ENCODE measurements around the gene PYY. TPM values are rescaled to one million over a fixed set of nuclear protein-coding genes. Genes with fewer than 3 reads are reported as not detected.
"Not testable (repeated sequence)": the region's sequence is repeated elsewhere in the genome, so short reads cannot be mapped to it uniquely, and the experiment has no call there.

The PYY gene
- total RNA-seq, 1 donor from 2014 or later: not detected

DNA sequence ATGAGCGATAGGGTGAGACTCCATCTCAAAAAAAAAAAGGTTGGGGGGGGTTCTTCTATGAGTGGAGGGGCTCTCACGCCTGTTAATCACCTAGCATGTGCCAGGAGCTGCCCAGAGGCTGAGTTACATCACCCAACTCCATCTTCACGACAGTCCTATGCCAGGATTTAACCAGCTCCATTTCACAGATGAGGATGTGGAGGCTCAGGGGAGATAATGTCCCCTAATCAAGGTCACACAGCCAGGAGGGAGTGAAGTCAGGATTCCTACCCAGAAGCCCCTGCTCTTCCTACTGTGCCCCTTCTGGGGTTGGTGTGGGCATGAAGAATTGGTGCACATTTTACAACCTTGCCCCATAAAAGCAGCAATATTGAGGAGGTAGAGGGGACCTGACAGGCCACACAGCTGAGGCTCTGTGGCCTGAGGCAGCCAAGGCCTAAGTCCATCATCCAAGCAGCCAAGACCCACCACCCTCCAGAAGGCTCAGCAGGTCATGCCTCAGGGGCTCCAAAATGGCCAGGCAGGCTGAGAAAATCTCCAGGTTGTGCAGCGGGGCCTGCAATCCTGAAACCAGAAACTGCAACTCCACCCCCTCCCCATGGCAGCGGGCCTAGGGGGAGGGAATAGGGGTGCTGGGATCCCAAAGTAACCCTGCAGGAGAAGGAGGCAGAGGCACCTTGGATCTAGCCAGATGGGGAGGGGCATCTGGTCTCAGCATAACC, 18.4 kb downstream of the PYY start:
- H3K4me3 Mint-ChIP-seq: no peak overlapping the region
- intact Hi-C loops (cut with micrococcal nuclease): no loop called here
- ChIA-PET POLR2A (no interaction called here), CTCF (no interaction called here)
- no peaks in the 10 kb centered on the region for H3K36me3 Mint-ChIP-seq (ENCODE audit: low read depth)
- no peaks in the 10 kb centered on the region for H3K9me3 Mint-ChIP-seq
- DNase-seq: no peak
- H3K27me3 Mint-ChIP-seq: peaks cover 22% of the 10 kb centered on the region
- ATAC-seq (ENCODE audit: low read depth): no peak
- no peak overlapping the region for H3K27ac Mint-ChIP-seq
- H3K4me1 Mint-ChIP-seq: peaks cover 8% of the 10 kb centered on the region
- TF ChIP-seq, protein P1, sequence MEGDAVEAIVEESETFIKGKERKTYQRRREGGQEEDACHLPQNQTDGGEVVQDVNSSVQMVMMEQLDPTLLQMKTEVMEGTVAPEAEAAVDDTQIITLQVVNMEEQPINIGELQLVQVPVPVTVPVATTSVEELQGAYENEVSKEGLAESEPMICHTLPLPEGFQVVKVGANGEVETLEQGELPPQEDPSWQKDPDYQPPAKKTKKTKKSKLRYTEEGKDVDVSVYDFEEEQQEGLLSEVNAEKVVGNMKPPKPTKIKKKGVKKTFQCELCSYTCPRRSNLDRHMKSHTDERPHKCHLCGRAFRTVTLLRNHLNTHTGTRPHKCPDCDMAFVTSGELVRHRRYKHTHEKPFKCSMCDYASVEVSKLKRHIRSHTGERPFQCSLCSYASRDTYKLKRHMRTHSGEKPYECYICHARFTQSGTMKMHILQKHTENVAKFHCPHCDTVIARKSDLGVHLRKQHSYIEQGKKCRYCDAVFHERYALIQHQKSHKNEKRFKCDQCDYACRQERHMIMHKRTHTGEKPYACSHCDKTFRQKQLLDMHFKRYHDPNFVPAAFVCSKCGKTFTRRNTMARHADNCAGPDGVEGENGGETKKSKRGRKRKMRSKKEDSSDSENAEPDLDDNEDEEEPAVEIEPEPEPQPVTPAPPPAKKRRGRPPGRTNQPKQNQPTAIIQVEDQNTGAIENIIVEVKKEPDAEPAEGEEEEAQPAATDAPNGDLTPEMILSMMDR (IDR thresholded peaks at IDR 0.05): no peak

DNA sequence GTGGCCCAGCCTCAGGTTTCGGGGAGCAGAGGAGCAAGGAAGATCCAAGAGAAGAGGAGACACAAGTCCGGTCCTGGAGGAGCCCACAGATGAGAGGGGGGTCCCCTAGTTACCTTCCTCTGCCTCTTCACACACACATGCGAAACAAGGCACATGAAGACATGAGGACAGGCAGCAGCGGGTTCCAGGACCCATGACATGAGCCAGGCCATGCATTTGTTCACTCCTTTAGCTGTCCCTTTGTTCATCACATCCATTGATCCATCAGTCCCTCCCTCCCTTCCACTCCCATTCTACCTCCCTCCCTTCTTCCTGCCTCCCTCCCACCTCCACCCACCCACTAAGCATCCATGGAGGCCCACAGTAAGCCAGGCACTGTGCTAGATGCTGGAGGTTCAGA, 20.8 kb downstream of the PYY start:
- Mint-ChIP-seq H3K9me3 (no peaks in the 10 kb centered on the region), H3K4me1 (peaks cover 6% of the 10 kb centered on the region), H3K27me3 (peaks cover 14% of the 10 kb centered on the region), H3K4me3 (no peak overlapping the region), H3K36me3 (ENCODE audit: low read depth) (no peaks in the 10 kb centered on the region), H3K27ac (no peak overlapping the region)
- no peak for DNase-seq
- POLR2A ChIA-PET: no interaction called here
- TF ChIP-seq, protein P1 (IDR thresholded peaks at IDR 0.05): no peak
- ATAC-seq (ENCODE audit: low read depth): no peak
- intact Hi-C loops (cut with micrococcal nuclease): no loop called here
- CTCF ChIA-PET: interaction anchor here (1.5 to 1.7 kb wide), 2 partner anchors 11 to 23 kb away, joined by 3 read pairs; no protein-coding TSS in a partner anchor

DNA sequence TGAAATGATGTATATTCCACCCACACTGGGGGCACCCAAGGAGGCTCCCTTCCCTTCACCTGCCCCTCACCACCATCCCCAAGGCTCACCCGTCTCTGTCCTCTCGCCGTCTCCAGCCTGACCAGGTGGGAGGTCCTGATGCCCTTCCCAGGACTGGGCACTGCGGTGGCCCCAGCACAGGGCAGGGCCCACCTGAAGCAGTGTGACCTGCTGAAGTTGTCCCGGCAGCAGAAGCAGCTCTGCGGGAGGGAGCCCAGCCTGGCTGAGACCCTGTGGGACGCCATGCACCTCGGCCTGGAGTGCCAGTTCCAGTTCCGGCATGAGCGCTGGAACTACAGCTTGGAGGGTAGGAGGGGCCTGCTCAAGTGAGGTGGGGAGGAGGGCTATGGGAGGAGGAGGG, 21.4 kb downstream of the PYY start:
- Mint-ChIP-seq H3K4me1 (peaks cover 9% of the 10 kb centered on the region), H3K27ac (no peak overlapping the region), H3K36me3 (ENCODE audit: low read depth) (no peaks in the 10 kb centered on the region), H3K4me3 (no peak overlapping the region), H3K9me3 (no peaks in the 10 kb centered on the region), H3K27me3 (peaks cover 16% of the 10 kb centered on the region)
- intact Hi-C loops (cut with micrococcal nuclease): no loop called here
- TF ChIP-seq, protein P1 (IDR thresholded peaks at IDR 0.05): no peak
- POLR2A ChIA-PET: no interaction called here
- CTCF ChIA-PET: interaction anchor here (1.7 kb wide), 1 partner anchor 23 kb away, joined by 3 read pairs; no protein-coding TSS in a partner anchor
- no peak for DNase-seq
- no peak for ATAC-seq (ENCODE audit: low read depth)

DNA sequence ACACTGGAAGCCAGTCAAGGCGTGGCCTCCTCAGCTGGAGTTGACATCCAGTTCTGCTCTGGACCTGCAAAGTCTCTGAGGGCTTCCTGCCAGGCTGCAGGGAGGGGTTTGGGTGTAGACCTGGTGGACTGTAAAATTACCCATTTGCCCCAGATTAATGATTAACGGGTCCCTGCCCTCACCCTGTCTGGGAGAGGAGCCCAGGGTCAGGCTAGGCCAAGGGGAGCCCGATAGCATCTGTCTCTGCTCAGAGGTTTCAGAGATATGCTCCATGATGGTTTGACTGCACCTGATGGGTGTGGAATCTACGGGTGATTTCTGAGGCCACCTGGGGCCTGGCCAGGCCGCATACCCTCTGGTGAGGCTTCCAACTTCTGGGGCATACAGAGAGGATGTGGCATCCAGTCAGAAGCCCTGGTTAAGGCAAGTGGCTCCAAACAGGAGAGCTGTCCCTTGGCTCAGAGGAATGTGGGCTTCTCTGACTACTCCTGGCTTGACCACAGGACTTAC, 22.6 kb downstream of the PYY start:
- Mint-ChIP-seq H3K9me3 (no peaks in the 10 kb centered on the region), H3K4me1 (peaks cover 15% of the 10 kb centered on the region), H3K4me3 (no peak overlapping the region), H3K27ac (no peak overlapping the region), H3K36me3 (ENCODE audit: low read depth) (no peaks in the 10 kb centered on the region), H3K27me3 (peaks cover 23% of the 10 kb centered on the region)
- ATAC-seq (ENCODE audit: low read depth): no peak
- POLR2A ChIA-PET: no interaction called here
- intact Hi-C loops (cut with micrococcal nuclease): no loop called here
- TF ChIP-seq, protein P1 (IDR thresholded peaks at IDR 0.05): no peak
- CTCF ChIA-PET: no interaction called here
- no peak for DNase-seq

DNA sequence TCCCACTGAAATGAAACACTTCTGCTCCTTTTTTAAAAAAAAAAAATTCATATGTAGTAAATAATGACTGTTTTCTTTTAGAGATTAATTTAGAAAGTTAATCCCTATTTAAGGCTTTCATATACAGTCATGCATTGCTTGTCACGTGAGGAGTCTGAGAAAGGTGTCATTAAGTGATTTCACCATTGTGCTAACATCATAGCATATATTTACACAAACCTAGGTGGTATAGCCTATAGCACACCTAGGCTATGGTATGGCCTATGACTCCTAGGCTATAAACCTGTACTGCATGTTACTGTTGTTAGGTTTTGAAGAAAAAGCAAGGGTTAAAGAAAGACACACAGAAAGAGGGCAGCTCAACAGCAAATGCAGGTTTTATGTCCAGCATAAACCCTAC, 25.1 kb downstream of the PYY start:
- H3K4me1 Mint-ChIP-seq: peaks cover 15% of the 10 kb centered on the region
- H3K9me3 Mint-ChIP-seq: no peaks in the 10 kb centered on the region
- no peaks in the 10 kb centered on the region for H3K36me3 Mint-ChIP-seq (ENCODE audit: low read depth)
- DNase-seq (no peak), ATAC-seq (ENCODE audit: low read depth) (no peak)
- no peak overlapping the region for H3K27ac Mint-ChIP-seq
- TF ChIP-seq, protein P1 (IDR thresholded peaks at IDR 0.05): no peak
- ChIA-PET POLR2A (no interaction called here), CTCF (no interaction called here)
- intact Hi-C loops (cut with micrococcal nuclease): no loop called here
- H3K4me3 Mint-ChIP-seq: no peak overlapping the region
- peaks cover 37% of the 10 kb centered on the region for H3K27me3 Mint-ChIP-seq

DNA sequence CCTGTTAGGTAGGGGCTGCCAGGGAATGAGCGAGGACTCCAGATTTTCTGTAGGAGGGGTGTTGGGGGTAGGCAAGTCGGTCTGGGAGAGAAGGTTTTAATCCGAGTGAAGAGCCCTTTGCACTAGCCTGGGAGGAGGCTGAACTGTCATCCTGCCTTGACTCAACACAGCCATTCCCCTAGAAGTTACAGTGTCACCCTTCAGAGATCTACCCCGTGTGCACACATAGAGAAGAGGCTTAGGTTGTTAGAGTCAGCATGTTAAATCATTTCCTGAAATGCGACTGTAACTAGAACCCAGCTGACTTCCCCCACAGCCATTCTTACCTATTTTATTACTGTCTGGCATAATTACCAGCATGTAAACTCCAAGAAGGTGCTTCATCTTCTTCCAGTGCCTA, 25.8 kb downstream of the PYY start:
- H3K36me3 Mint-ChIP-seq (ENCODE audit: low read depth); H3K9me3 Mint-ChIP-seq; H3K27ac Mint-ChIP-seq; DNase-seq; CTCF ChIA-PET; intact Hi-C loops (cut with micrococcal nuclease); ATAC-seq (ENCODE audit: low read depth); POLR2A ChIA-PET: not testable (repeated sequence)
- H3K4me1 Mint-ChIP-seq: peaks cover 15% of the 10 kb centered on the region
- peaks cover 38% of the 10 kb centered on the region for H3K27me3 Mint-ChIP-seq
- peak overlapping the region; percentile 69 for H3K4me3 Mint-ChIP-seq
